ENCODE data around the gene FANCM.
"Not testable (repeated sequence)": the region's sequence is repeated elsewhere in the genome, so short reads cannot be mapped to it uniquely, and the experiment has no call there.

FANCM gene

GRCh38 chr14:45145214-45145613 lies 9.5 kb downstream of the FANCM start:
- DNase-seq, result no peak

GRCh38 chr14:45149602-45150001 lies 13.9 kb downstream of the FANCM start:
- DNase-seq, result no peak

GRCh38 chr14:45150386-45150890 lies 14.7 kb downstream of the FANCM start:
- DNase-seq, result no peak

GRCh38 chr14:45156067-45156466 lies 20.3 kb downstream of the FANCM start:
- DNase-seq, result no peak

GRCh38 chr14:45169906-45170305 lies 34.2 kb downstream of the FANCM start:
- no peak for DNase-seq

GRCh38 chr14:45177076-45177475 lies 41.3 kb downstream of the FANCM start:
- no peak for DNase-seq

GRCh38 chr14:45181329-45181728 lies 45.6 kb downstream of the FANCM start:
- DNase-seq, result no peak

GRCh38 chr14:45181806-45182205 lies 46.1 kb downstream of the FANCM start:
- DNase-seq, result no peak

GRCh38 chr14:45185100-45185814 lies 49.5 kb downstream of the FANCM start:
- no peak for DNase-seq

- DNase-seq, result no peak
These were observed 59.2 kb downstream of the FANCM start for GRCh38 chr14:45194964-45195363.

- no peak for DNase-seq
These were observed 62.8 kb downstream of the FANCM start for GRCh38 chr14:45198551-45198950.

GRCh38 chr14:45199230-45199629 lies 63.5 kb downstream of the FANCM start:
- DNase-seq, result no peak

GRCh38 chr14:45201905-45202304 lies 66.2 kb downstream of the FANCM start:
- DNase-seq, result no peak

GRCh38 chr14:45204241-45204640 lies 68.5 kb downstream of the FANCM start:
- no peak for DNase-seq

GRCh38 chr14:45210159-45210558 lies 74.4 kb downstream of the FANCM start:
- DNase-seq, result no peak

GRCh38 chr14:45211295-45211694 lies 75.6 kb downstream of the FANCM start:
- DNase-seq, result no peak

GRCh38 chr14:45212231-45212630 lies 76.5 kb downstream of the FANCM start:
- no peak for DNase-seq

- DNase-seq, result not testable (repeated sequence)
These were observed 78.0 kb downstream of the FANCM start for GRCh38 chr14:45213716-45214115.

- DNase-seq, result not testable (repeated sequence)
These were observed 78.6 kb downstream of the FANCM start for GRCh38 chr14:45214341-45214740.

GRCh38 chr14:45222485-45223262 lies 86.9 kb downstream of the FANCM start:
- no peak for DNase-seq

- DNase-seq, result no peak
These were observed 91.8 kb downstream of the FANCM start for GRCh38 chr14:45227566-45227965.

- DNase-seq, result no peak
These were observed 103.3 kb downstream of the FANCM start for GRCh38 chr14:45238988-45239387.

GRCh38 chr14:45242706-45243105 lies 107.0 kb downstream of the FANCM start:
- DNase-seq, result no peak

GRCh38 chr14:45246151-45246550 lies 110.4 kb downstream of the FANCM start:
- no peak for DNase-seq

Measured in CD4-positive, alpha-beta T cell treated with Interleukin-6 for 4 hours (primary cell).